Heart right ventricle (tissue), 16 donors: Measurements from ENCODE around the gene BOD1L1. TPM values are rescaled to one million over a fixed set of nuclear protein-coding genes. Genes with fewer than 3 reads are reported as not detected.

Experiments used
- ATAC-seq, 8 donors: fragments of 200-7000 bp; cut with Tn5 transposase; one replicate each; pipeline ENCODE4 v1.9.1; 2020; ENCODE audit warnings: mild to moderate bottlenecking in 8 of 8, moderate library complexity in 8 of 8, moderate number of reproducible peaks in 1 of 8
- DNase-seq, 2 donors: peaks; one replicate each; pipeline ENCODE4 v3.0.0-alpha.2; 2020
- H3K27ac ChIP-seq, 10 donors: fragments of 200-600 bp; sonication (generic) in 2 of 10; one replicate each; pipeline versions ENCODE4 v1.5.0 to v1.8.0; 2020 to 2022; ENCODE audit warnings: mild to moderate bottlenecking in 3 of 10
- H3K27me3 ChIP-seq, 7 donors: fragments of 200-600 bp; one replicate each; pipeline ENCODE4 v1.8.0; 2021 to 2022; ENCODE audit warnings: mild to moderate bottlenecking in 2 of 7
- H3K36me3 ChIP-seq, 9 donors: fragments of 200-600 bp; sonication (generic) in 1 of 9; one replicate each; pipeline versions ENCODE4 v1.5.0 to v1.8.0; 2020 to 2022; ENCODE audit warnings: mild to moderate bottlenecking in 2 of 9
- H3K4me1 ChIP-seq, 9 donors: fragments of 200-600 bp; sonication (generic) in 1 of 9; one replicate each; pipeline versions ENCODE4 v1.5.0 to v1.8.0; 2020 to 2022; ENCODE audit warnings: mild to moderate bottlenecking in 4 of 9
- H3K4me3 ChIP-seq, 10 donors: fragments of 200-600 bp; sonication (generic) in 2 of 10; one replicate each; pipeline versions ENCODE4 v1.5.0 to v1.8.0; 2020 to 2022; ENCODE audit warnings: mild to moderate bottlenecking in 7 of 10, moderate library complexity in 2 of 10
- H3K9me3 ChIP-seq, 11 donors: fragments of 200-600 bp in 10 of 11; sonication (generic) in 2 of 11; one replicate each; pipeline versions ENCODE4 v1.5.0 to v1.8.0; 2013 to 2022; ENCODE audit warnings: mild to moderate bottlenecking in 2 of 11, control low read depth in 1 of 11, moderate library complexity in 1 of 11
- WGBS, 2 donors: extraction: QIAGEN DNeasy Blood & Tissue Kit; methylation state at CpG; one replicate each; pipeline ENCODE4 v1.1.7; 2013; ENCODE audit warnings: inconsistent platforms in 1 of 2; 5-methylcytosine and 5-hydroxymethylcytosine counted together
- intact Hi-C, 10 donors: fragments of 100-400 bp; cut with DNase I; formaldehyde crosslinking; loops; one replicate each; pipeline versions ENCODE4 v1.11.1 to v1.14.2; 2022
- polyA plus RNA-seq, 2 donors: library from polyadenylated mRNA; stranded (reverse); fragments of 200-250 nt; gene quantifications; one replicate each; pipeline ENCODE4 v1.2.3, GENCODE V29; 2013
- total RNA-seq, 10 donors: library from RNA; stranded (reverse); fragmentation: NEBNext Ultra II Directional in 3 of 10; extraction: Animal tissue kit (Norgen Biotek cat#: 25700) in 3 of 10; gene quantifications; one replicate each; pipeline versions ENCODE4 v1.2.1 to v1.2.4, GENCODE V29; 2021 to 2023
- TF ChIP-seq, protein P1 (sequence below), 9 donors: fragments of 200-600 bp; sonication (generic) in 2 of 9; IDR thresholded peaks; one replicate each; pipeline versions ENCODE4 v1.5.0 to v1.8.0; 2021 to 2022; ENCODE audit warnings: antibody characterized with exemption in 9 of 9, mild to moderate bottlenecking in 5 of 9, moderate library complexity in 1 of 9
- donor health status: Arrhythmogenic right ventricular cardiomyopathy.
- donor health status: ischemic (EF 13 %, LVEDD 7.1; RV severe dilation, severe dysfunction).
- donor health status: healthy with polysubstance abuse.
- donor health status: DM: no; HTN: yes; CAD: no.
- donor health status: DM: no; HTN: no; CAD: no.
- donor health status: ischemic (EF 25% LVEDD 6.9; RV normal size, moderate dysfunction).
- donor health status: ischemic (EF 25% LVEDD 5.7; RV mildly dilated, moderate dysfunction).
- donor health status: healthy.
- donor health status: DM: yes; HTN: yes; CAD: no.
- donor health status: Ischemic cardiomyopathy.
- donor health status: ischemic (EF 35%, LVEDD 5.7; RV mildly dilated, moderate dysfunction).
- donor health status: nonischemic (EF 11% LVEDD 7.7; RV severe dilation, severe dysfunction).
- donor health status: DM: yes; HTN: yes; CAD: no.
- donor health status: PGD.
- donor health status: ischemic (EF 29% LVEDD 5.4; RV normal size, mild dysfunction).
- donor health status: nonischemic (EF 23%, LVEDD 6.1; RV moderate dilation, normal function).

Gene BOD1L1
- total and polyA plus RNA-seq, 12 donors = 7.9 to 28.1 (median 23.5) TPM

DNA sequence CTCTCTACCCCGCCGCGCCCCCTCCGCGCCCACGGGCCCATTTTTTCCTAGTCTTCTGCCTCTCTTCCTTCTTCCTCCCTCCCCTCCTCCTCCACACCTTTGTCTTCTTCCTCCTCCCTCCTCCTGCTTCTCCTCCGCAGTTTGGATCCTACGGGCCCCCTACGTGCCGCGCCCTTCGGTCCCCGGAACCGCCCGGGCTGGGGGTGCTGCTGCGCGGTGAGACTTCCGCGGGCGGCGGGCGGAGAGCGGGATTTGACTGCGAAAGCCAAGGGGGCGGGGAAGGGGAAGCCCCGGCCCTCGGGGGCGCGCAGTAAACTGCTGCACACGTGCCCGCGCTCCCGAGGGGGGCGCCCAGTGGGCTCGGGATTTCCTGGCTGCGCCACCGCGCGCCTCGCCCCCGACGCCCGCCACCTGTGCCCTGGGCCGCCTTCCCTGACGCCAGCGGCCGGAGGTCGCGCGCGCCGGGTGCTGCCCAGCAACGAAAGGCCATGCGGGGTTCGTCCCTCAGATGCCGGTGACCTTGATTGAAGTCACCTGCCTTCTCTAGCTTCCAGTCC lies 80.0 kb downstream of the BOD1L1 start:
- peak overlapping the region; percentile 12 to 52 (median 32) for H3K4me3 ChIP-seq
- no peak overlapping the region for H3K27ac ChIP-seq
- WGBS, 2 donors = 1% methylated on average over 56 of the region's 56 CpGs
- no peaks in the 10 kb centered on the region for H3K36me3 ChIP-seq
- peaks cover 0 to 19% (median 0%) of the 10 kb centered on the region in 11 donors for H3K9me3 ChIP-seq
- peaks cover 3 to 47% (median 30%) of the 10 kb centered on the region in 9 donors for H3K4me1 ChIP-seq
- peaks cover 49 to 100% (median 95%) of the 10 kb centered on the region in 7 donors for H3K27me3 ChIP-seq
- TF ChIP-seq, protein P1, sequence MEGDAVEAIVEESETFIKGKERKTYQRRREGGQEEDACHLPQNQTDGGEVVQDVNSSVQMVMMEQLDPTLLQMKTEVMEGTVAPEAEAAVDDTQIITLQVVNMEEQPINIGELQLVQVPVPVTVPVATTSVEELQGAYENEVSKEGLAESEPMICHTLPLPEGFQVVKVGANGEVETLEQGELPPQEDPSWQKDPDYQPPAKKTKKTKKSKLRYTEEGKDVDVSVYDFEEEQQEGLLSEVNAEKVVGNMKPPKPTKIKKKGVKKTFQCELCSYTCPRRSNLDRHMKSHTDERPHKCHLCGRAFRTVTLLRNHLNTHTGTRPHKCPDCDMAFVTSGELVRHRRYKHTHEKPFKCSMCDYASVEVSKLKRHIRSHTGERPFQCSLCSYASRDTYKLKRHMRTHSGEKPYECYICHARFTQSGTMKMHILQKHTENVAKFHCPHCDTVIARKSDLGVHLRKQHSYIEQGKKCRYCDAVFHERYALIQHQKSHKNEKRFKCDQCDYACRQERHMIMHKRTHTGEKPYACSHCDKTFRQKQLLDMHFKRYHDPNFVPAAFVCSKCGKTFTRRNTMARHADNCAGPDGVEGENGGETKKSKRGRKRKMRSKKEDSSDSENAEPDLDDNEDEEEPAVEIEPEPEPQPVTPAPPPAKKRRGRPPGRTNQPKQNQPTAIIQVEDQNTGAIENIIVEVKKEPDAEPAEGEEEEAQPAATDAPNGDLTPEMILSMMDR (IDR thresholded peaks at IDR 0.05) = no peak
- DNase-seq (no peak), ATAC-seq (no peak)
- intact Hi-C loops = loop anchor here (2.0 to 10.0 kb wide), 6 partner anchors 695 to 819 kb away; no protein-coding TSS in a partner anchor

- Histone ChIP-seq H3K4me3 (peak overlapping the region; percentile 12 to 52 (median 32)), H3K27ac (no peak overlapping the region), H3K9me3 (peaks cover 0 to 14% (median 0%) of the 10 kb centered on the region in 11 donors), H3K4me1 (peaks cover 3 to 52% (median 33%) of the 10 kb centered on the region in 9 donors), H3K27me3 (peaks cover 54 to 100% (median 95%) of the 10 kb centered on the region in 7 donors), H3K36me3 (no peaks in the 10 kb centered on the region)
- intact Hi-C loops = loop anchor here in 6 of 10 donors (5.0 to 10.0 kb wide), 3 partner anchors 695 to 815 kb away; no protein-coding TSS in a partner anchor
- WGBS, 2 donors = 1 to 3% methylated on average over 53 to 54 of the region's 54 CpGs
- DNase-seq (no peak), ATAC-seq (peak in 1 of 8 donors; percentile 15)
- TF ChIP-seq, protein P1 (IDR thresholded peaks at IDR 0.05) = no peak
Measured at GRCh38 chr4:13546941-13547484, 80.5 kb downstream of the BOD1L1 start.

DNA sequence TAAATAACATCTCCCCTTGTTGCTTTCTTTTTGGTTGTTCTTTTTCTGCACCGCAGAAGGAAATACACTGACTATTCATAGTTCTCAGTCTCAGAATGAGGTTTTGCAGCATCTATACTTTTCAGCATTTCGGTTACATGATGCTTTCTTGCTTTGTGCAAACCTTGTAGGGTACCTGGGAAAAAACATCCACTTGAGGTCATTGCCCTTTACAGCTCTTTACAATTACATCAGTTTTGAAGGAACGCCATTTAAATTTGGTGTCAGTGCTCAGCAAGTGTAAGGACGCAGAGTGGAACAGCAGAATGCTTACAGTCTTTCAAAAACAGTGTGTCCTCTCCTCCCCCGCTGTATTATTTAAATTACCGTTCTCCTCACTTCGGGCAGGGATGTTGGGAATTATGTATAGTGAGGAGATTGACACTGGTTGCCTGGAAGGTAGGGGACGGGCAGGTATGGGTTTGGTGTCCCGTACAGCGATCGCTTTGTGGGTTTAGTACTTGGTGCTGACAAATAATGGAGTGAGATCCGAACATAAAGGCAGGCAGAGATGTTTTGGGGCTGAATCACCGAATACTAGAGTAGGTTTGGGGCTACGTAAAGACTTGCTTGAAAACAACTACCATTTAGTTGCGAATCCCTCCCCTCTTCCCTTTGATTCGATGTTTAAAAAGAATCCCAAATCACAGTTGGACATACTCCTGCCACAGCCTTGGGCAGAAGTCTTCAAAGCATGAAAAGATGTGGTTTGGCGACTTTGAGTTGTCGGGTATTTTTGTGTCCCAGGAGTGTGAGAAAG lies 81.2 kb downstream of the BOD1L1 start:
- Histone ChIP-seq H3K9me3 (peaks cover 0 to 7% (median 0%) of the 10 kb centered on the region in 11 donors), H3K27ac (no peak overlapping the region), H3K27me3 (peaks cover 61 to 100% (median 100%) of the 10 kb centered on the region in 7 donors), H3K4me3 (no peak overlapping the region), H3K4me1 (peaks cover 3 to 58% (median 39%) of the 10 kb centered on the region in 9 donors), H3K36me3 (no peaks in the 10 kb centered on the region)
- ATAC-seq = no peak
- intact Hi-C loops = loop anchor here in 6 of 10 donors (5.0 to 10.0 kb wide), 3 partner anchors 694 to 814 kb away; no protein-coding TSS in a partner anchor
- no peak for DNase-seq
- 7 to 9% methylated on average over 18 of the region's 18 CpGs for WGBS, 2 donors
- TF ChIP-seq, protein P1 (IDR thresholded peaks at IDR 0.05) = no peak

GRCh38 chr4:13545394-13545808 lies 82.1 kb downstream of the BOD1L1 start:
- no peaks in the 10 kb centered on the region for H3K9me3 ChIP-seq
- WGBS, 2 donors = 6 to 14% methylated on average over 8 of the region's 8 CpGs
- peaks cover 70 to 100% (median 100%) of the 10 kb centered on the region in 7 donors for H3K27me3 ChIP-seq
- no peak for ATAC-seq
- no peak for DNase-seq
- TF ChIP-seq, protein P1 (IDR thresholded peaks at IDR 0.05) = no peak
- peak overlapping the region in 5 of 10 donors; percentile 49 to 63 (median 53) for H3K4me3 ChIP-seq
- no peaks in the 10 kb centered on the region for H3K36me3 ChIP-seq
- H3K4me1 ChIP-seq = peaks cover 3 to 66% (median 39%) of the 10 kb centered on the region in 9 donors
- intact Hi-C loops = loop anchor here in 6 of 10 donors (5.0 to 10.0 kb wide), 3 partner anchors 693 to 813 kb away; no protein-coding TSS in a partner anchor
- H3K27ac ChIP-seq = no peak overlapping the region
